Transverse colon (tissue), 4 donors: Measurements from ENCODE around the gene PMEPA1. TPM values are rescaled to one million over a fixed set of nuclear protein-coding genes. Genes with fewer than 3 reads are reported as not detected.
A peak's percentile ranks its signal among the peaks of the same experiment; 100 is the strongest.

Source experiments
- DNase-seq: peaks from one replicate; pipeline ENCODE4 v3.0.0-alpha.2; 2019
- H3K27ac ChIP-seq, 4 donors: fragments of 200-600 bp; sonication (generic); 2 replicates each; pipeline ENCODE4 v1.5.1; 2016 to 2018; ENCODE audit warnings: inconsistent platforms in 4 of 4
- H3K27me3 ChIP-seq: fragments of 200-600 bp; sonication (generic); 2 replicates; pipeline ENCODE4 v1.5.1; 2017; ENCODE audit warnings: inconsistent platforms
- H3K36me3 ChIP-seq, 4 donors: fragments of 200-600 bp; sonication (generic); 2 replicates each; pipeline ENCODE4 v1.5.1; 2017 to 2019; ENCODE audit warnings: inconsistent platforms in 4 of 4
- H3K4me1 ChIP-seq, 4 donors: fragments of 200-600 bp; sonication (generic); 2 replicates each; pipeline ENCODE4 v1.5.1; 2017 to 2020; ENCODE audit warnings: inconsistent platforms in 4 of 4
- H3K4me3 ChIP-seq, 4 donors: fragments of 200-600 bp; sonication (generic); 1 replicate in 1 of 4; 2 replicates in 3 of 4; pipeline versions ENCODE4 v1.5.1 to v1.6.1; 2017 to 2019; ENCODE audit warnings: inconsistent platforms in 4 of 4
- H3K9me3 ChIP-seq, 2 donors: fragments of 200-600 bp; sonication (generic); 2 replicates each; pipeline ENCODE4 v1.5.1; 2017 to 2019; ENCODE audit warnings: inconsistent platforms in 2 of 2
- CTCF ChIP-seq, 5 experiments: fragments of 200-600 bp in 3 of 5; fragments of 450-650 bp in 2 of 5; sonication (generic) in 3 of 5; IDR thresholded peaks; 1 replicate in 2 of 5; 2 replicates in 3 of 5; pipeline ENCODE4 v1.5.1; 2016 to 2017; ENCODE audit warnings: antibody characterized with exemption in 5 of 5, inconsistent platforms in 3 of 5, mild to moderate bottlenecking in 2 of 5, moderate library complexity in 1 of 5
- EP300 ChIP-seq: sonication (generic); formaldehyde crosslinking; IDR thresholded peaks from one replicate; pipeline ENCODE4 v1.6.1; 2017; ENCODE audit warnings: antibody characterized with exemption, low read depth
- POLR2A ChIP-seq: fragments of 450-650 bp; IDR thresholded peaks from one replicate; pipeline ENCODE4 v1.6.1; 2016; ENCODE audit warnings: antibody characterized with exemption, mild to moderate bottlenecking, moderate library complexity
- POLR2AphosphoS5 ChIP-seq, 3 donors: sonication (generic); formaldehyde crosslinking; IDR thresholded peaks; one replicate each; pipeline ENCODE4 v1.6.1; 2016; ENCODE audit warnings: antibody characterized with exemption in 3 of 3
- WGBS, 2 donors: methylation state at CpG; one replicate each; pipeline ENCODE4 v1.1.5; 2018; ENCODE audit warnings: low coverage in 1 of 2; 5-methylcytosine and 5-hydroxymethylcytosine counted together
- in situ Hi-C, 4 donors: fragments of 200-750 bp; cut with MboI; loops; one replicate each; pipeline versions ENCODE4 v1.15.0 to v1.15.1; 2017; ENCODE audit warnings: low sequenced_read_pairs in 3 of 4, low pct_ligation_motif_present in 1 of 4, low pct_unique_long_range_greater_than_20kb in 1 of 4
- intact Hi-C: fragments of 100-400 bp; cut with DNase I; formaldehyde crosslinking; loops from one replicate; pipeline ENCODE4 v1.15.1; 2023; ENCODE audit warnings: low total_unique reads
- total RNA-seq, 4 donors: library from RNA; depleted of rRNA; stranded (reverse); fragments of >200 nt; gene quantifications; one replicate each; pipeline ENCODE4 v1.1.0, GENCODE V29; 2016

The PMEPA1 gene
- total RNA-seq, 4 donors from 2014 or later: 6.4 to 10.8 (median 8.4) TPM

GRCh38 chr20:57746832-57747404 lies 37.1 kb upstream of the PMEPA1 start:
- in situ Hi-C loops: no loop called here

GRCh38 chr20:57746201-57746600 lies 36.4 kb upstream of the PMEPA1 start:
- in situ Hi-C loops (no loop called here), intact Hi-C loops (no loop called here)
- WGBS, 2 donors: 90 to 100% methylated on average over 2 to 13 of the region's 13 CpGs
- no peak for TF ChIP-seq POLR2A
- no peak for TF ChIP-seq CTCF (IDR thresholded peaks at IDR 0.05)
- TF ChIP-seq EP300: no peak
- TF ChIP-seq POLR2AphosphoS5 (IDR thresholded peaks at IDR 0.05): no peak
- no peak overlapping the region for H3K27ac ChIP-seq
- H3K9me3 ChIP-seq: no peaks in the 10 kb centered on the region
- H3K4me3 ChIP-seq: no peak overlapping the region
- DNase-seq: no peak
- peaks cover 9 to 19% (median 19%) of the 10 kb centered on the region in 4 donors for H3K4me1 ChIP-seq
- no peaks in the 10 kb centered on the region for H3K36me3 ChIP-seq
- H3K27me3 ChIP-seq: no peaks in the 10 kb centered on the region

More at GRCh38 chr20:57746832-57747404, 37.1 kb upstream of the PMEPA1 start:
- Histone ChIP-seq H3K27me3 (no peaks in the 10 kb centered on the region), H3K9me3 (no peaks in the 10 kb centered on the region), H3K4me1 (peaks cover 9 to 19% (median 19%) of the 10 kb centered on the region in 4 donors), H3K27ac (no peak overlapping the region), H3K4me3 (no peak overlapping the region), H3K36me3 (no peaks in the 10 kb centered on the region)
- WGBS, 2 donors: 68 to 71% methylated on average over 4 to 7 of the region's 7 CpGs
- DNase-seq: no peak
- intact Hi-C loops: no loop called here
- TF ChIP-seq CTCF (IDR thresholded peaks at IDR 0.05) (no peak), POLR2A (no peak), EP300 (no peak), POLR2AphosphoS5 (IDR thresholded peaks at IDR 0.05) (no peak)

- intact Hi-C loops: no loop called here
- DNase-seq: no peak
- no peaks in the 10 kb centered on the region for H3K27me3 ChIP-seq
- WGBS, 2 donors: 73 to 79% methylated on average over 2 to 6 of the region's 6 CpGs
- no peak overlapping the region for H3K4me3 ChIP-seq
- no peak overlapping the region for H3K27ac ChIP-seq
- H3K4me1 ChIP-seq: peaks cover 8 to 16% (median 14%) of the 10 kb centered on the region in 4 donors
- no peaks in the 10 kb centered on the region for H3K36me3 ChIP-seq
- no peak for TF ChIP-seq POLR2AphosphoS5 (IDR thresholded peaks at IDR 0.05)
- no peak for TF ChIP-seq CTCF (IDR thresholded peaks at IDR 0.05)
- no peak for TF ChIP-seq POLR2A
- no peak for TF ChIP-seq EP300
- no peaks in the 10 kb centered on the region for H3K9me3 ChIP-seq
- in situ Hi-C loops: no loop called here
Measured at GRCh38 chr20:57744206-57744605, 34.4 kb upstream of the PMEPA1 start.

GRCh38 chr20:57743450-57744095 lies 33.8 kb upstream of the PMEPA1 start:
- WGBS, 2 donors: 23 to 55% methylated on average over 6 to 10 of the region's 10 CpGs
- Histone ChIP-seq H3K27me3 (no peaks in the 10 kb centered on the region), H3K36me3 (no peaks in the 10 kb centered on the region), H3K27ac (no peak overlapping the region), H3K9me3 (no peaks in the 10 kb centered on the region), H3K4me3 (no peak overlapping the region), H3K4me1 (peaks cover 3 to 9% (median 7%) of the 10 kb centered on the region in 4 donors)
- intact Hi-C loops (no loop called here), in situ Hi-C loops (no loop called here)
- DNase-seq: peak; percentile 62
- TF ChIP-seq POLR2AphosphoS5 (IDR thresholded peaks at IDR 0.05) (no peak), POLR2A (no peak), CTCF (IDR thresholded peaks at IDR 0.05) (no peak), EP300 (no peak)
